K562 (cell line): ENCODE measurements around the gene LPAR5. TPM values are rescaled to one million over a fixed set of nuclear protein-coding genes. Genes with fewer than 3 reads are reported as not detected.

Experiments
- ARID1B ChIP-seq: fragments of 450-650 bp; IDR thresholded peaks from 2 replicates; pipeline ENCODE4 v1.6.1; 2016; ENCODE audit warnings: antibody characterized with exemption, mild to moderate bottlenecking, inconsistent platforms
- BHLHE40 ChIP-seq: IDR thresholded peaks from 2 replicates; pipeline ENCODE4 v1.6.1; 2011; ENCODE audit warnings: low read length, improper control_type of control experiment
- CBFA2T2 ChIP-seq: fragments of 450-650 bp; conservative IDR thresholded peaks from 2 replicates; pipeline ENCODE4 v1.6.1; 2017; ENCODE audit warnings: mild to moderate bottlenecking
- ETV1 ChIP-seq: fragments of 450-650 bp; conservative IDR thresholded peaks from 2 replicates; pipeline ENCODE4 v1.6.1; 2016; ENCODE audit warnings: missing genetic modification characterization, control low read depth, low read depth, missing compliant biosample characterization
- EWSR1 ChIP-seq: fragments of 450-650 bp; IDR thresholded peaks from 2 replicates; pipeline ENCODE4 v1.6.1; 2018; ENCODE audit warnings: borderline replicate concordance, mild to moderate bottlenecking, low read depth, moderate library complexity; ENCODE audit not compliant: partially characterized antibody
- HMG20A ChIP-seq: fragments of 450-650 bp; formaldehyde crosslinking; conservative IDR thresholded peaks from 2 replicates; pipeline ENCODE4 v1.4.0; 2020; ENCODE audit warnings: mild to moderate bottlenecking, mixed read lengths
- HMGXB4 ChIP-seq: sonication (generic); formaldehyde crosslinking; IDR thresholded peaks from 2 replicates; pipeline ENCODE4 v1.8.1; 2023; ENCODE audit warnings: mild to moderate bottlenecking, missing genetic modification reagents
- LEF1 ChIP-seq: fragments of 450-650 bp; IDR thresholded peaks from 2 replicates; pipeline ENCODE4 v1.6.1; 2016; ENCODE audit warnings: mild to moderate bottlenecking
- MIER1 ChIP-seq: fragments of 450-650 bp; IDR thresholded peaks from 2 replicates; pipeline ENCODE4 v1.6.1; 2016; ENCODE audit warnings: antibody characterized with exemption, mild to moderate bottlenecking, low read depth
- POLR2A ChIP-seq: fragments of 450-650 bp; conservative IDR thresholded peaks from 2 replicates; pipeline ENCODE4 v1.6.1; 2016
- PRMT5 ChIP-seq: sonication (generic); formaldehyde crosslinking; IDR thresholded peaks from 2 replicates; pipeline ENCODE4 v1.5.0; 2020; ENCODE audit warnings: missing genetic modification reagents
- SOX6 ChIP-seq: fragments of 450-650 bp; IDR thresholded peaks from 2 replicates; pipeline ENCODE4 v1.6.1; 2014; ENCODE audit warnings: mild to moderate bottlenecking
- SUPT5H ChIP-seq: fragments of 450-650 bp; IDR thresholded peaks from 2 replicates; pipeline ENCODE4 v1.6.1; 2016
- TAF7 ChIP-seq: fragments of 450-650 bp; IDR thresholded peaks from 2 replicates; pipeline ENCODE4 v1.6.1; 2016; ENCODE audit warnings: missing genetic modification characterization, missing compliant biosample characterization
- ZBTB17 ChIP-seq: fragments of 450-650 bp; formaldehyde crosslinking; IDR thresholded peaks from 2 replicates; pipeline ENCODE4 v1.4.0; 2020; ENCODE audit warnings: mild to moderate bottlenecking
- ZBTB34 ChIP-seq: fragments of 250-450 bp; sonication (Bioruptor Pico); IDR thresholded peaks from 2 replicates; pipeline ENCODE4 v1.8.0; 2021; ENCODE audit warnings: mild to moderate bottlenecking, moderate library complexity
- ZKSCAN1 ChIP-seq: fragments of 150-350 bp; IDR thresholded peaks from 2 replicates; pipeline ENCODE4 v1.6.1; 2016; ENCODE audit warnings: low read depth, low read length
- ZNF224 ChIP-seq: sonication (generic); formaldehyde crosslinking; IDR thresholded peaks from 2 replicates; pipeline ENCODE4 v1.8.0; 2022; ENCODE audit warnings: mild to moderate bottlenecking, missing genetic modification reagents
- ZNF24 ChIP-seq: fragments of 450-650 bp; IDR thresholded peaks from 2 replicates; pipeline ENCODE4 v1.6.1; 2016
- polyA plus RNA-seq, 8 experiments: library from polyadenylated mRNA; depleted of rRNA in 4 of 8; stranded (reverse) in 5 of 8; unstranded in 3 of 8; fragments of >200 nt; fragmentation: Nextera tagmentation in 2 of 8; fragmentation: Illumina TruSeq in 1 of 8; extraction: Ambion mirVana in 2 of 8; extraction: Trizol in 1 of 8; gene quantifications; 2 replicates each; pipeline versions ENCODE4 v1.2.1 to v1.2.3, GENCODE V29; 2011 to 2014; ENCODE audit warnings: inconsistent platforms in 1 of 8, missing spikeins in 1 of 8
- total RNA-seq, 7 experiments: library from RNA; depleted of rRNA in 6 of 7; stranded (reverse); fragments of >200 nt in 6 of 7; fragmentation: Illumina TruSeq in 2 of 7; extraction: Trizol in 2 of 7; gene quantifications; 2 replicates each; pipeline versions ENCODE4 v1.2.1 to v1.2.3, GENCODE V29; 2011 to 2021; ENCODE audit warnings: low replicate concordance in 1 of 7
- TF ChIP-seq, protein P1 (sequence below): conservative IDR thresholded peaks from 2 replicates; pipeline ENCODE4 v1.6.1; 2011; ENCODE audit warnings: low read depth, mild to moderate bottlenecking, low read length; ENCODE audit not compliant: control insufficient read depth
- TF ChIP-seq, protein P2 (sequence below): fragments of 450-650 bp; formaldehyde crosslinking; IDR thresholded peaks from 2 replicates; pipeline ENCODE4 v1.4.0; 2020; ENCODE audit warnings: mild to moderate bottlenecking, moderate library complexity
- TF ChIP-seq, protein P3 (sequence below): fragments of 250-450 bp; sonication (Bioruptor Pico); IDR thresholded peaks from 2 replicates; pipeline ENCODE4 v1.4.0; 2020; ENCODE audit warnings: borderline replicate concordance

LPAR5 gene
- total and polyA plus RNA-seq, 9 of the 15 experiments (the other 6 are each of a cell fraction or from before 2014, with no cell fraction given) = 1.3 to 11.7 (median 3.6) TPM

DNA sequence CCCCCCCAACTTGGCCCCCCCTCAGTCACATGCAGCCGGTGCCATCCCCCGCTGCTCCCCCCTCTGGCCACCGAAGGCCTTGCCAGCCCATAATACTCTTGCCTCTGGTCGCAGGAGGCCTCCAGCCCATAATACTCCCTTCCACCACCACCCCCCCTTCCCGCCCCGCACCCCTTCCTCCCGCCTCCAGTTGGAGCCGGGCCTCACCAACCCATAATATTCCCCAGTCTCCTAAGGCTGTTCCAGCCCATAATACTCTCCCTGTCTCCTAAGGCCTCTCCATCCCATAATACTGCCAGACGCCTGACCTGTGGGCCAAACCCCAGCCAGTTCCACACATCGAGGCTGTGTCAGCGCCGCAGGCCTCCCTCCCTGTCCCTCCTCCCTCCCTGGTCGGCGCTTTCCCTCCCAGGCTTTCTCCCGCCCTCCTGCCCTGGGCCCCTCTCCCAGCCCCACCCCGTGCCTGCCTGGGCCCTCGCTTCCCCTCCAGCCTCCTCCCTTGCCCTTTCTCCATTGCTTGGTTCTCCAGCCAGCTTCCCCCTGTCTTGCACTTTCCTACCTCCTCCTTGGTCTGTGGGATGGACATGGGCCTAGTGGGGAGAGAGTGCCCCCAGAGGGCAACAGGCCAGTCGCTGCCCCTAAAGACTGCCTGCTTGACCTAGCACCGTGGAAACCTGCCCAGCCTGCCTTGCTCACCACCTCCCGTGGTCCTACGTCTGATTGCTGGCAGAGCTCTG is 21.8 kb downstream of the LPAR5 start (continued):
- TF ChIP-seq, protein P1, sequence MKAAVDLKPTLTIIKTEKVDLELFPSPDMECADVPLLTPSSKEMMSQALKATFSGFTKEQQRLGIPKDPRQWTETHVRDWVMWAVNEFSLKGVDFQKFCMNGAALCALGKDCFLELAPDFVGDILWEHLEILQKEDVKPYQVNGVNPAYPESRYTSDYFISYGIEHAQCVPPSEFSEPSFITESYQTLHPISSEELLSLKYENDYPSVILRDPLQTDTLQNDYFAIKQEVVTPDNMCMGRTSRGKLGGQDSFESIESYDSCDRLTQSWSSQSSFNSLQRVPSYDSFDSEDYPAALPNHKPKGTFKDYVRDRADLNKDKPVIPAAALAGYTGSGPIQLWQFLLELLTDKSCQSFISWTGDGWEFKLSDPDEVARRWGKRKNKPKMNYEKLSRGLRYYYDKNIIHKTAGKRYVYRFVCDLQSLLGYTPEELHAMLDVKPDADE = no peak
- TF ChIP-seq, protein P2, sequence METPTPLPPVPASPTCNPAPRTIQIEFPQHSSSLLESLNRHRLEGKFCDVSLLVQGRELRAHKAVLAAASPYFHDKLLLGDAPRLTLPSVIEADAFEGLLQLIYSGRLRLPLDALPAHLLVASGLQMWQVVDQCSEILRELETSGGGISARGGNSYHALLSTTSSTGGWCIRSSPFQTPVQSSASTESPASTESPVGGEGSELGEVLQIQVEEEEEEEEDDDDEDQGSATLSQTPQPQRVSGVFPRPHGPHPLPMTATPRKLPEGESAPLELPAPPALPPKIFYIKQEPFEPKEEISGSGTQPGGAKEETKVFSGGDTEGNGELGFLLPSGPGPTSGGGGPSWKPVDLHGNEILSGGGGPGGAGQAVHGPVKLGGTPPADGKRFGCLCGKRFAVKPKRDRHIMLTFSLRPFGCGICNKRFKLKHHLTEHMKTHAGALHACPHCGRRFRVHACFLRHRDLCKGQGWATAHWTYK = 0 out of 2 replicates have a peak, but pooled peaks have one; percentile 80
- TF ChIP-seq PRMT5 (CRISPR knock-in tag) (no peak), HMG20A (CRISPR knock-in tag) (no peak), SOX6 (peak; percentile 10; the same call in 1 of the 2 replicates), SUPT5H (peak; percentile 72), ZNF224 (CRISPR knock-in tag) (no peak), ZNF24 (no peak), BHLHE40 (peak; percentile 44; the same call in 1 of the 2 replicates), MIER1 (no peak), ZBTB34 (CRISPR knock-in tag) (no peak), ZBTB17 (CRISPR knock-in tag) (peak; percentile 52; the same call in 1 of the 2 replicates), EWSR1 (no peak), CBFA2T2 (no peak), ZKSCAN1 (0 out of 2 replicates have a peak, but pooled peaks have one; percentile 23), TAF7 (tag) (0 out of 2 replicates have a peak, but pooled peaks have one; percentile 12), ETV1 (no peak; the same call in 1 of the 2 replicates), POLR2A (peak; percentile 52), ARID1B (peak; percentile 40), HMGXB4 (CRISPR knock-in tag) (no peak), LEF1 (0 out of 2 replicates have a peak, but pooled peaks have one; percentile 39)
- TF ChIP-seq, protein P3, sequence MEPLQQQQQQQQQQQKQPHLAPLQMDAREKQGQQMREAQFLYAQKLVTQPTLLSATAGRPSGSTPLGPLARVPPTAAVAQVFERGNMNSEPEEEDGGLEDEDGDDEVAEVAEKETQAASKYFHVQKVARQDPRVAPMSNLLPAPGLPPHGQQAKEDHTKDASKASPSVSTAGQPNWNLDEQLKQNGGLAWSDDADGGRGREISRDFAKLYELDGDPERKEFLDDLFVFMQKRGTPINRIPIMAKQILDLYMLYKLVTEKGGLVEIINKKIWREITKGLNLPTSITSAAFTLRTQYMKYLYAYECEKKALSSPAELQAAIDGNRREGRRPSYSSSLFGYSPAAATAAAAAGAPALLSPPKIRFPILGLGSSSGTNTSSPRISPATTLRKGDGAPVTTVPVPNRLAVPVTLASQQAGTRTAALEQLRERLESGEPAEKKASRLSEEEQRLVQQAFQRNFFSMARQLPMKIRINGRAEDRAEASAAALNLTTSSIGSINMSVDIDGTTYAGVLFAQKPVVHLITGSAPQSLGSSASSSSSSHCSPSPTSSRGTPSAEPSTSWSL = no peak
